Gastroesophageal sphincter (tissue), 3 donors: ENCODE measurements around the gene CLDN15.

Experiments
- CTCF ChIP-seq, 4 experiments: fragments of 200-600 bp in 2 of 4; fragments of 450-650 bp in 2 of 4; sonication (generic) in 1 of 4; IDR thresholded peaks; one replicate each; pipeline ENCODE4 v1.5.1; 2017 to 2019; ENCODE audit warnings: antibody characterized with exemption in 4 of 4, mild to moderate bottlenecking in 2 of 4, moderate library complexity in 2 of 4
- POLR2AphosphoS5 ChIP-seq: sonication (generic); formaldehyde crosslinking; IDR thresholded peaks from one replicate; pipeline ENCODE4 v1.6.1; 2017; ENCODE audit warnings: antibody characterized with exemption

- TF ChIP-seq CTCF (IDR thresholded peaks at IDR 0.05) (no peak), POLR2AphosphoS5 (no peak)
Observed at GRCh38 chr7:101240226-101241014, 2.8 kb upstream of the CLDN15 start.
